HG02798 (cell line): Measurements from ENCODE around the gene ODAD4.

ENCODE experiments used
- ATAC-seq: cut with Tn5 transposase; IDR thresholded peaks from one replicate; pipeline ENCODE4 v1.9.1; 2021; ENCODE audit warnings: mild to moderate bottlenecking; ENCODE audit not compliant: unreplicated experiment, poor library complexity

Gene ODAD4, protein sequence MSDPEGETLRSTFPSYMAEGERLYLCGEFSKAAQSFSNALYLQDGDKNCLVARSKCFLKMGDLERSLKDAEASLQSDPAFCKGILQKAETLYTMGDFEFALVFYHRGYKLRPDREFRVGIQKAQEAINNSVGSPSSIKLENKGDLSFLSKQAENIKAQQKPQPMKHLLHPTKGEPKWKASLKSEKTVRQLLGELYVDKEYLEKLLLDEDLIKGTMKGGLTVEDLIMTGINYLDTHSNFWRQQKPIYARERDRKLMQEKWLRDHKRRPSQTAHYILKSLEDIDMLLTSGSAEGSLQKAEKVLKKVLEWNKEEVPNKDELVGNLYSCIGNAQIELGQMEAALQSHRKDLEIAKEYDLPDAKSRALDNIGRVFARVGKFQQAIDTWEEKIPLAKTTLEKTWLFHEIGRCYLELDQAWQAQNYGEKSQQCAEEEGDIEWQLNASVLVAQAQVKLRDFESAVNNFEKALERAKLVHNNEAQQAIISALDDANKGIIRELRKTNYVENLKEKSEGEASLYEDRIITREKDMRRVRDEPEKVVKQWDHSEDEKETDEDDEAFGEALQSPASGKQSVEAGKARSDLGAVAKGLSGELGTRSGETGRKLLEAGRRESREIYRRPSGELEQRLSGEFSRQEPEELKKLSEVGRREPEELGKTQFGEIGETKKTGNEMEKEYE

GRCh38 chr17:41930009-41930832 lies at the start of gene ODAD4:
TSS of gene ODAD4 (plus strand) at chr17:41930617. CDS start at chr17:41930724, 107 bp downstream.
- ATAC-seq: peak; percentile 95

- ATAC-seq: no peak
These were observed 47.7 kb upstream of the ODAD4 start for GRCh38 chr17:41882756-41883155.

- ATAC-seq: no peak
These were observed 44.7 kb upstream of the ODAD4 start for GRCh38 chr17:41885733-41886132.

- ATAC-seq: no peak
These were observed 42.0 kb upstream of the ODAD4 start for GRCh38 chr17:41888332-41888965.

- ATAC-seq: no peak
These were observed 39.0 kb upstream of the ODAD4 start for GRCh38 chr17:41891135-41892020.

DNA sequence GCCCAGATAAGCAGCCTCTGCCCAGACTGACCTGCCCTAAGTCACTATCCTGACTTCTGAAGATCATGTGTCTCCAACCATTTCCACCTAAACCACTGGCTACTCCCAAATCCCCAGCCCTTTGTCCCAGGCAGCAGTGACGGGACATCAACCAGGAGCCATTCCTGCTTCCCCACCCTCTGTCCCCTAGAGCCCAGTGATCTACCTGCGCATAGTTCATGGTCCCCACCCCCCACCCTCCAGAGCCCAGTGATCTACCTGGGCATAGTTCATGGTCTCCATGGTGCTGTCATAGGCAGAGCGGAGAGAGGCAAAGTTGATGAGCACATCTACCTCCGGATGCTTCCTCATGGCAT lies 38.4 kb upstream of the ODAD4 start:
- no peak for ATAC-seq

DNA sequence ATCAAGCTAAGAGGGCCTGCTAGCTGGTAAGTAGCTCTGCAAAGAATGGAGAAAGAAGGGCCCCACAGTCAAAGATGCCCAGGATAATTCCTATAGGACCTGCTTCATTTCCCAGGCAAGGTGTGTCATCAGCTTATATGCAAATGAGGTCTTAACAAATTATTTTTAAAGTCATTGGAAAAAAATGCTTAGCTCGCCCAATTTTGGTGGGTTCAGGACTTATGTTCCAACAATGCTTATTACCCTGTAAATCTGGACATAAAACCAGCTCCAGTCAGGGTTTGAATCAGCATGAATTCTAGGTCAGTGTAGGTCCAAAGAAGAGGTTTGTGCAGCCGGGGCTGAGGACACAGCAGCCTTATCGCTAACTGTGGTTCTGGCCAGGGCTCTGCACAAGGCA lies 37.0 kb upstream of the ODAD4 start:
- ATAC-seq: no peak

DNA sequence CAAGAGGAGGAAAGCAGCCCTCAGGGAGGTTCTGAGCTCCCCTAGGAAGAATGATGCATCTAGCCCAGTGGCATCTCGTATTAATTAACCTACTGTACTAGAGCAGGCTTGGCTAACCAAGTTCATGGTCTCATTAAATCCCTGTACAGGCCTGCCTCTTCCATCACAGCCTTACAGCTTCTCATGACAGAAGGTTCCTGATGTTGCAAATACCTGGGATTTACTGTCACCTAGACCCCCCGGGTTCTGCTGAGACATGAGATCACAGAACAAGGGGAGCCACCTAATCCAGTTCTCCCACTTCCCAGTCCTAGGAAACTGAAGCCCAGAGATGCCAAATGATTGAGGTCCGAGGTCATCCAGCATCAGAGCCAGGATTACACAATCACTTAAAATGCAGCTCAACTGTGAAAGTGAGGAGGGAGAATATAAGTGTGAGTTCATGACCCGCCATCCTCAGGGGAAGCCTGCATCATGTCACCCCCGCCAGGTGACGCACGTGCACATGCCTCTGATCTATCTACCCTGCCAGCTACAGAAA lies 35.6 kb upstream of the ODAD4 start:
- no peak for ATAC-seq

GRCh38 chr17:41895617-41896016 lies 34.8 kb upstream of the ODAD4 start:
- ATAC-seq: no peak

GRCh38 chr17:41896726-41897125 lies 33.7 kb upstream of the ODAD4 start:
- no peak for ATAC-seq

GRCh38 chr17:41901646-41902045 lies 28.8 kb upstream of the ODAD4 start:
- ATAC-seq: no peak

- ATAC-seq: no peak
These were observed 26.1 kb upstream of the ODAD4 start for GRCh38 chr17:41904242-41904841.

DNA sequence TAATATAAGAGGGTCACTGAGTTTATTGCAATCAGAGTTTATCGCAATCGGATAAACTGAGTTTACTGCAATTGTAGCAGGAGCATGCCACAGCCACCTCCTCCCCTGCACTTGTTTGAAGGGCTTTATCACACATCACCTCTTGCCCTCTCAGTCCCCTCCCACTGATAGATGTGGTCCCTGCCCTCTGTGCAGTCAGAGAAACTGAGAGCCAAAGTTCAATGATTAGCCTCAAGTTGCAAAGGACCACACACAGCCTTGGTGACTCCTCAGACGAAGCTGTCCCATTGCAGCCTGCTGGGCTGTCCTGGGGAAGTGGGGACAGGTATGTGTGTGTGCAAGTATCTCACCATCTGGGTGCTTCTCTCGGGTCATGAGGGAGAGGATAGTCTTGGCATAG lies 25.2 kb upstream of the ODAD4 start:
- no peak for ATAC-seq

DNA sequence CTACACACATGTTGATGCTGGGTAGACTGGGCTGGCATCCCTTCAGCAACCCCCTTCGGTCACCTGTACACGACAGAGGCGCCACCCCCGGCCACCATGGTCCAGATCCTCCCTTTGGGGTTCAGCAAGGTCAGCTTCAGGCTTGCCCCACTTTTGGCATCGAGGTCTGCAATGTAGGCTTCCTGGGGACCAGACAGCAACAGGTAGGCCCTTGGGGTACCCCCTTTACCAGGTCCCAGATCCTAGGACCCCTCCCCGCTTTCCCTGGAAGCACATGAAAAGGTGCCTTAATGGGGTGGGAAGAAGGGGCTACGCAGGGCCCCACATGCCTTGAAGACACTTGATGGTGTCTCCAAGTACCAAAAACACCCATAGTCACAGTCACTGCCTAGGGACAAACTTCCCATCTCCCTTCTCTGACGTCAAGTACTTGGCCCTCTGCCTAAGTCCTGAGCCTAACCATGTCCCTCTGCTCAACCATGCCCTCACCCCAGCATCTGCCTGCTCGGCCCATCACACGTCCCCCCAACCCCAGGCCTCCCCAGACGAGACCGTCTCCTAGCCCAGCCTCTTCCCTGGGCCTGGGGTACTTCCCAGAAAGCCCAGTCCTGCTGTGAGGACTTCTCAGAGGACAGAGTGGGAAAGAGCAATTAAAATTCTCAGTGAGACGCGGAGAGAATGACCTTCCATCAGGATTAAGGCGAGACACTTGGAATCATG lies 23.8 kb upstream of the ODAD4 start:
- no peak for ATAC-seq

DNA sequence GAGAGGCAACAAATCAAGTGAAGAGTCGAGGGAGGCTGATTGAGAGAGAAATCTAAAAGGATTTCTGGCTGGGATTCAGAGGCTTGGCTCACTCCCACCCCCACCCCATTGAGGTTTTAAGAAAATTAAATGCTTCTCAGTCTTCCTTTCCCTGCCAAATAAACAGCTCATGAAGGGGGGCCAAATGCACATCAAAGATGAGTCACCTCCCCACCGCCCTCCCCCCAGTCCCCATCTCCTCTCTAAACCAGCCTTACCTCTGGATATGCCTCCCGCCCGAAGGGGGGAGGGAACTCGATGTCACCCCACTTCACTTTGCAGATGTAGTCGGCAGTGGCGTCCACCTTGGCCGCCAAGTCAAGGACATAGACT lies 23.2 kb upstream of the ODAD4 start:
- ATAC-seq: no peak

DNA sequence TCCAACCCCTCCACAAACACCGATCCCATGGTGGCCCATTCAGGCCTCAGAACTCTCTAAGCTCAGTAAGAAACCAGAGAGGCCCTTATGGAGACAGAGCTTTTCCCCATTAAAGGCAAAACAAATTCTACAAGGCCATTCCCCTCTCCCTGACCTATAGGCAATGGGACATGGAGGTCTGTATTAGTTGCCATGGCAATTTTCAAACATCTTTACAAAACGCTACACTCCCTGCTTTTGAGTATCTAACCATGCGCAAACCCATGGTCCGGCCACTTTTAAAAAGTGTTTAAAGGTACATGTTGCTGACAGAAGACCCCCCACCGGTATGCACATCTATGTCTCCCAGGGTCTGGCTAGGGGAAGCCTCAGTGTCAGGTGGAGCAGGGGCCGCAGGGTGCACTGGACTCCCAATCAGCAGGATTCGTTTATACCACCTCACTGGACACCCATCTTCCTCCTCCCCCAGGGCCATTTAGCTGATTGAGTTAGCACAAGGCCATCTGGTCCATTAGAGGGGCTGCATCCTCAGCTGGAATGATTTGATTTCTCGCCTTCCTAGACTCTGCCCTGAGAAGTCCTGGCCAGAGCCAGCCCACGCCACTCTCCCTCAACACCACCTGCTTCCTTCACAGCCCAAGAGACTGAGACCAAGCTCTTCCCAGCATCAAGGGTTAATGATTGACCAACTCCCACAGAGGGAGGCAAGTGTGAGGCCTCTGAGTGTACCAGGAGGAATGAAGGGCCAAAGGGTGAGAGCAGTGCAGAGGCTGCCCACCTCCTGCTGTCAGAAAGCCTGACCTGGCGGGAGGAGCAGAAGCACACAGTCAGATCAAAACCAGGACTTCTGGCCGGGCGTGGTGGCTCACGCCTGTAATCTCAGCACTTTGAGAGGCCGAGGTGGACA lies 22.5 kb upstream of the ODAD4 start:
- no peak for ATAC-seq

- ATAC-seq: no peak
These were observed 21.3 kb upstream of the ODAD4 start for GRCh38 chr17:41909088-41909487.
